ENCODE data around the gene GAL3ST1.

Gene GAL3ST1

DNA sequence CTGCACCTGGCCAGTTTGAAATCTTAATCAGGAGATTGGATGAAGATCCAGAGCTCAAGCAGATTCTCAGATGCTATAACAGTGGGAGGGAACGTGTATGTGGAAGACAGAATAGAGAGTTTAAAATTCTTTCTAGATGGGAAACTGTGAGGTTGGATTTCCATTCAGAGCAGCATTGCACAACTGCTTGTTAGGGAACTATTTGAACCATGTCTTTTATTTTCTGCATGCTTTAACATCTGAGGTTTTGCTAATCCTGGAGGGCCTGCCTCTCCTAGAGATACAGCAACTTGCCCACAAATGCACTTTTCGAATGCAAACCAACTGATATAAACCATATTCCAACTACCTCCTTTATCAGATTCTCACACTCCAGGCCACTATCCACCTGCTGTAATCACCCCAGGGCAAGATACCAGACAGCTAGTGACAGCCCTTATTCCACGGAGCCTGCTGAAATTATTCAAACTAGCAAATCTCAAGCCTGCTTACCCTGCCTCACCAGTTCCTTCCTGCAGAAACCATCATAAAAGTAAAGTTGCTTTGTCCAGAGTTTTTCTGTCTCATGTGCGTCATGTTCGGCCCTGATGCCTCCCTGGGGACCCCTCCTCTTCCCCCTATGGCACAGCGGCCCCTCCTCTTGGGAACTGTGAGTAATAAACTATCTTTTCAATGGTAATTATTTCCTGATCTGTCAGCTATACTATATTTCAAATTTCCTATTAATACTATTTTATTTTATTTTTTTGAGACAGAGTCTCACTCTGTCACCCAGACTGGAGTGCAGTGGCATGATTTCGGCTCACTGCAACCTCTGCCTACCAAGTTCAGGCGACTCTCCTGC lies 50.6 kb downstream of the GAL3ST1 start:
- no peak for DNase-seq

DNA sequence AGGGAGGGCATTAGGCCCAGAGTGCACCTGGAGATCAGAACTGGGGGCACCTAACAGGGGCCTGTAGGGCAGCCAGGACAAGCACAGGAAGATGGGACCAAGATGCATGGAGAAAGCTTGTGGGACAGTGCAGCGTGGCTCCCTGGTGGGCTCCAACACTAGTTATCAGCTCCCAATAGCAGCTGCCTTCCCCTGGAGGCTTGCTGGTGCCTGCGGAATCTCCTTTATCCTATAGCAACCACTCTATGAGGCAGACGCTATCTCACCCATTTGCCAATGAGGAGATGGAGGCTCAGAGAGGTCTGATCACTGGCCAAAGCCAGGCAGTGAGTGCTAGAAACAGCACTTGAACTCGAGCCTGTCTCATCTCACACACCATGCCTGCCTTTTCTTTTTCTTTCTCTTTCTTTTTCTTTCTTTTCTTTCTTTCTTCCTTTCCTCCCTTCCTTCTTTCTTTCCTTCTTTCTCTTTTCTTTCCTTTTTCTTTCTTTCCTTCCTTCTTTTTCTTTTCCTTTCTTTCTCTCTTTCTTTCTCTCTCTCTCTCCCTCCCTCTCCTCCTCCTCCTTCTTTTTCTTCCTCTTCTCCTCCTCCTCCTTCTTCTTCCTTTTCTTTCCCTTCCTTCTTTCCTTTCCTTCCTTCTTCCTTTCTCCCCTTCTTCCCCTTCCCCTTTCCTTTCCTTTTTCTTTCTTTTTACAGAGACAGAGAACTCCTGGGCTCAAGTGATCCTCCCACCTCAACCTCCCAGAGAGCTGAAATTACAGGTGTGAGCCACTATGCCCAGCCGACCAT lies 52.9 kb downstream of the GAL3ST1 start:
- no peak for DNase-seq

DNA sequence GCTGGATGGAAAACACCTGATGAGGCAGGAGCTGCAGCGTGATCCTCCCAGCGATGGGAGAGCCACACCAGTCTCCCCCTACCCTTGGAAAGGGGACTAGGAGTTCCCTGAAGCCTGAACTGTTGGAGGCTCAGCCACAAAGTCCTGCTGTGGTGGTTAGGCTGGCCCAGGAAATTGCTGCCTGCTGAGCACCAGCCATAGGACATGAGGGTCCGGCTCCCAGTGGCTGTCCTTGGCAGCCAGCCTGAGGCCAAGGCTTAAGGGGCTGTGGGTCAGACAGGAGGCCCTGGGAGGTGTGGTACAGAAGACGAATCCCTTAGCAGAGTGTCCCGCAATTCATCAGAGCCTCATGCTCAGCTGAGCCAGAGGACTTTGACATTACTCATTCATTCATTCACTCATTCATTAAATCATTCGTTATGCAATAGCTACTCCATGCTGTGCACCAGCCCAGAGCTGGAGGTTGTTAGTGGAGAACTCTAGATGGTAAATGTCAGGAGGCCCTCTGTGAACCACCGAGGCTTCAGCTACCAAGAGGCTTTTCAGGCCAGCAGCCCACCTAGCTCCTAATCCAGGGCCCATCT lies 54.5 kb downstream of the GAL3ST1 start:
- no peak for DNase-seq

DNA sequence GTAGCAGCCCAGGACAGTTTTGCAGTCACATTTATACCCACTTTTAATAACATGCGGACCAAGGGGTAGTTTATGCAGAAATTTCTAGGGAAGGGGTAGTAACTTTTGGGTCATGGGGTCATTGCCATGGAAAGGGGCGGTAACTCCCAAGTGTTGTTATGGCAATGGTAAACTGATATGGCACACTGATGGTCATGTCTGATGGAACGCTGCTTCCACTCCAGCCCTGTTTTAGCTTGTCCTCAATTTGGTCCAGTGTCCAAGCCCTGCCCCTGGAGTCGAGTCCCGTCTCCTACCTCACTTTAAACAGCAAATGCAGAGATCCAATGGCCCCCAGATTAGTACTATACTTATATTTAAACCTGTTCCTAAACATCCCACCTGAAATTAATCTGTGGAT lies 57.7 kb downstream of the GAL3ST1 start:
- DNase-seq, result no peak

DNA sequence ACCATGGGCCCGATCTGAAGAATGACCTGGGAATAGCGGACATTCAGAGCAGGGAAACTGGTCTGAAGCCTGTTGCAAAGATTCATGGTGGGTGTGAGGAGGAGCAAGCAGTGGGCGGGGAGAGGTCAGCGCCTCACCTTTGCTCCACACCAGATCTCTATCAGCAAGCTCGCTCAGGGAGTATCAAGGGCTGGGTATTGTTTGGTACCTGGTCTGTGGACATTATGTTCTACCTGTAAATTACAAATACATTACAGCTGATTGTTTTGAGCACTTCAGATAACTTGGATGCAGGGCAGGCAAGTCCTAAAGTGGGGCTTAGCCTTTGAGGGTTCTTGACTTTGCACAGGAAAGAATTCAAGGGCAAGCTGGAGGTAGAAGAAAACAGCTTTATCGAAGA lies 58.2 kb downstream of the GAL3ST1 start:
- no peak for DNase-seq

DNA sequence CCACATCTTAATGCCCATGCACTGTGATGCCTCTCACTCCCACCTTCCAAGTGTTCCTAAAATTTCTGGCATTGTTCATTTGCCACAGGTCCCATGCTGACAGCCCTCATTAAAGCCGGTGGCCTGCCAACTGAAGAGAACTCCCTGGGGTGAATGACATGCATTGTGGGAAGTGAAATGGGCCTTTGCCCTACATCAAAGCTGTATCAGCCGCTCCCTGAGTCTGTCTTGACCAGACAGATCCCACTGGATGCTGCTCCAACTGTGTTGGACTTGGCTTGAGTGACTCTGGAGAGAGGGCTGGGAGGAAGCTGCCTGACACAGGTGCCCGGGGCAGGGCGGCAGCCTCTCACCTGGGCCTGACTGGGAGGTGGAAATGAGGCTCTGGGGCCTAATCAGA lies 60.2 kb downstream of the GAL3ST1 start:
- DNase-seq, result no peak

DNA sequence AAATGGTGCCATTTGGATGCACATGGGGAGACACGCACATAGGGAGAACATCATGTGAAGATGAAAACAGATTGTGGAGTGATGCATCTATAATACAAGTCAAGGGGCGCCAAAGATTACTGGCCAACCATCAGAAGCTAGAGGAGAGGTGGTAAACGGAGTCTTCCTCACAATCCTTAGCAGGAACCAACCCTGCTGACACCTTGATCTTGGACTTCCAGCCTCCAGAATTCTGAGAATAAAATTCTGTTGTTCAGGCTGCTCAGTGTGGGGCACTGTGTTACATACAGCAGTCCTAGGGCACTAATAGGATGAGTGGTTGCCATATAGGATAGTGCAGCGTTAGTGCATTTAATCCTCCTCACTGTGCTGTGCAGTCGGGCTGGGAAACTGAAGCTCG lies 61.0 kb downstream of the GAL3ST1 start:
- DNase-seq, result no peak

DNA sequence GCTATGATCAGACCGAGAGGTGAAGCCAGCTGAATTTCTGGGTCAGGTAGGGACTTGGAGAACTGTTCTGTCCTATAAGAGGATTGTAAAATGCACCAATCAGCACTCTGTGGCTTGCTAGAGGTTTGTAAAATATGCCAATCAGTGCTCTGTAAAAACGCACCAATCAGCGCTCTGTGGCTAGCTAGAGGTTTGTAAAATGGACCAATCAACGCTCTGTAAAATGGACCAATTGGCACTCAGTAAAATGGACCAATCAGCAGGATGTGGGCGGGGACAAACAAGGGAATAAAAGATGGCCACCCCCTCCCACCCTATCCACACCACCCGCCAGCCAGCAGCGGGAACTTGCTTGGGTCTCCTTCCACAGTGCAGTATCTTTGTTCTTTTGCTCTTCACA lies 62.6 kb downstream of the GAL3ST1 start:
- no peak for DNase-seq

DNA sequence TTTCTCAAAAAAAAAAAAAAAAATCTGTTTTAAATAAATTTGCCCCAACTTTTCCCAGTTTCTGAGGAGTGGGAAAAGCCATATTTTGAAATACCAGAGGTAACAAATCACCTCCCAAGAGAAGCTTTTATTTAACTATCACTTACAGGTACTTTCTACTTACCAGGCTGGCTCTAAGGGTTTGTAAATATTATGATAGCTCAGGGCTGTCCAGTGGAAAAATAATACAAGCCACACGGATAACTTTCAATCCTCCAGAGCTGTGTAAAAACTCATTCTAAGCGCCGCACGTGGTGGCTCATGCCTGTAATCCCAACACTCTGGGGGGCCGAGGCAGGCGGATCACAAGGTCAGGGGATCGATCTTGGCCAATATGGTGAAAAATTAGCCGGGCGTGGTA lies 63.4 kb downstream of the GAL3ST1 start:
- no peak for DNase-seq

DNA sequence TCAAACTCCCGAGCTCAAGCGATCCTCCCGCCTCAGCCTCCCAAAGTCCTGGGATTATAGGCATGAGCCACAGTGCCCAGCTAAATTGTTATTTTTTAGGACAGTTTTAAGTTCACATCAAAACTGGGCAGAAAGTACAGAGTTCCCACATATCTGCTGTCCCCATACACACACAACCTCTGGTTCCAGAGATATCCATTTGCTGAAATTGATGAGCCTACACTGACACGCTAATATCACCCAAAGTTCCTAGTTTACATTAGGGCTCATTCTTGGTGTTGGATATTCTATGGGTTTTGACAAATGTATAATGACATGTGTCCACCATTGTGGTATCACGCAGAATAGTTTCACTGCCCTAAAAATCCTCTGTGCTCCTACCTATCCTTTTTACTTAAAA lies 66.2 kb downstream of the GAL3ST1 start:
- no peak for DNase-seq

DNA sequence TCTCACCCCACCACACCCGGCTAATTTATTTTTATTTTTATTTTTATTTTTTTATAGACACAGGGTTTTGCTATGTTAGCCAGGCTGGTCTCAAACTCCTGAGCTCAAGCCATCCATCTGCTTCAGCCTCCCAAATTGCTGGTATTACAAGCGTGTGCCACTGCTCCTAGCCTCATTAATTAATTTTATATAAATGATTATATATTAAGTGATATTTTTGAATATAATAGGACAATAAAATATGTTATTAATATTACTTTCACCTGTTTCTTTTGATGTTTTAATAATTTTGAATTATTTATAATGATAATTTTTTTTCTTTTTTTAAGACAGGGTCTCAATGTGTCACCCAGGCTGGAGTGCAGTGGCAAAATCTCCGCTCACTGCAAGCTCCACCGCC lies 66.8 kb downstream of the GAL3ST1 start:
- no peak for DNase-seq

DNA sequence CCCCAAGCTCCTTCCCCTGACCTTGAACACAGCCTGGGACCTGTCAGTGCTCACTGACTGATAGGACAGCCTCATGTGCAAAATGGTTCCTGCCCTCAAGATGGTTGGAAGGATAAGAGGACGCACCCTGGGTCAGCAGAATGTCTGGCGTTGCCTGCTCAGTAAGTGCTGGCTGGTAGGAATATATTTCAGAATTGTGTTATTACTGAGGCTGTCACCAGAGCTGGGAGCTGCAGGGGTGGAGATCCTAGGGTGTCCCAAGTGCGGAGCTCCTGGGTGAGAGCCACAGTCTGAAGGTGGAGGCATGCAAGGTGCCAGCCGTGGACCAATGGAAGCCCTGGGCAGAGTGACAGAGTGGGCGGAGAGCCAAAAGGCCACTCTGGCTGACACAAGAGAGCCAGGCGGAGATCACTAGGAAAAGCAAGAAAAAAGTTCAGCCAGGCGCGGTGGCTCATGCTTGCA lies 67.9 kb downstream of the GAL3ST1 start:
- DNase-seq, result no peak
